BJ (cell line): ENCODE measurements around the gene KRTAP4-3. TPM values are rescaled to one million over a fixed set of nuclear protein-coding genes. Genes with fewer than 3 reads are reported as not detected.

ENCODE experiments used
- CTCF ChIA-PET: fragments of 350-600 bp; formaldehyde crosslinking; extraction: SDS; loops from one replicate; lab custom pipeline; 2021; ENCODE audit warnings: antibody characterized with exemption, inconsistent platforms; lab: Yijun Ruan, JAX
- POLR2A ChIA-PET: fragments of 300-600 bp; sonication (Branson Sonifier 250); formaldehyde crosslinking; extraction: SDS; loops from one replicate; lab custom pipeline; 2021; ENCODE audit warnings: antibody characterized with exemption; lab: Charles Lee
- DNase-seq: peaks from one replicate; pipeline ENCODE4 v3.0.0-alpha.2; 2011; ENCODE audit warnings: low read depth
- H3K27me3 ChIP-seq: 2 replicates; pipeline ENCODE4 v1.6.0; 2011; ENCODE audit warnings: low read length; ENCODE audit not compliant: control insufficient read depth, insufficient read depth
- H3K36me3 ChIP-seq: 2 replicates; pipeline ENCODE4 v1.5.1; 2011; ENCODE audit warnings: low read length; ENCODE audit not compliant: control insufficient read depth, insufficient read depth
- H3K4me3 ChIP-seq: 2 replicates; pipeline ENCODE4 v1.5.1; 2011; ENCODE audit warnings: low read depth, mild to moderate bottlenecking, control low read depth, low read length
- polyA plus RNA-seq: library from polyadenylated mRNA; depleted of rRNA; stranded (reverse); fragments of >200 nt; gene quantifications from 2 replicates; pipeline ENCODE4 v1.2.3, GENCODE V29; 2011
- TF ChIP-seq, protein P1 (sequence below): IDR thresholded peaks from 2 replicates; pipeline ENCODE4 v1.5.1; 2011; ENCODE audit warnings: low read depth, mild to moderate bottlenecking, control low read depth, inconsistent platforms, low read length, moderate library complexity; ENCODE audit not compliant: insufficient read depth

Gene KRTAP4-3
- polyA plus RNA-seq, 1 experiment = not detected

DNA sequence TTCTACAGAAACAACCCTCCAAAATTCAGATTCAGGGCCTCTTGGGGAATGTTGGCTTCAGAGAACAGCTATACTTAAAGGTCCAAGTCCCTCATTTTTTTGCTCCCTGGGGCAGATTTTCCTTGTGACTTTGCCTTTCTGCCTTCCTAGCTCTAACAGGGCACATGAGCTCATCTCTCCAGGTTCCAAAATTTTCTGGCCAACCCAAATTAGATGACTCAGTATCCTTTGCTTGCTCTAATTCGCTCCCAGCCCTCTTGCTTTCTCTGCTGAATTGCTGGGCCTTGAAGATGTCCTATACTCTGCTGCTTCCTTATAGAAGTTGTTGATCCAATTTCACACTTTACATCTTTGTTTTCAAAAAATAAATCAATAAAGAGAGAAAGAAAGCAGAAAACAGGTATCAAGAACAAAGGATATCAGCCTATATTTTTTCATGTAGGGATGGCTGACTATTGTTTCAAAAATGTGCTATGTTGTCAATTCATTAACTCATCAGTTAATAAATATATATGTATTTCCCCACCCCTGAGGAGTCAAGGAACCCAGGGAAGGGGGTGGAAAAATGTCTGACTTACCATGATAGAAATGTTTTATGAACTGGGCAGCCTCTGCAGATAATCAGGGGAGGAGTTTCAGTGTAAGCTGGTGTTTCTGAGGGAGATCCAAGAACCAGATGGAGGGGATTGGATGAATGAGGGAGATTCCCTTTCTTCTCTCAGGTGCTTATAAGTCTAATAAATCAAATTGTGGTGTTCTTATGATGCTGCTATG is 11.0 kb upstream of the KRTAP4-3 start:
- Histone ChIP-seq H3K36me3 (no peaks in the 10 kb centered on the region), H3K27me3 (no peaks in the 10 kb centered on the region), H3K4me3 (no peak overlapping the region)
- CTCF ChIA-PET = no interaction called here
- TF ChIP-seq, protein P1, sequence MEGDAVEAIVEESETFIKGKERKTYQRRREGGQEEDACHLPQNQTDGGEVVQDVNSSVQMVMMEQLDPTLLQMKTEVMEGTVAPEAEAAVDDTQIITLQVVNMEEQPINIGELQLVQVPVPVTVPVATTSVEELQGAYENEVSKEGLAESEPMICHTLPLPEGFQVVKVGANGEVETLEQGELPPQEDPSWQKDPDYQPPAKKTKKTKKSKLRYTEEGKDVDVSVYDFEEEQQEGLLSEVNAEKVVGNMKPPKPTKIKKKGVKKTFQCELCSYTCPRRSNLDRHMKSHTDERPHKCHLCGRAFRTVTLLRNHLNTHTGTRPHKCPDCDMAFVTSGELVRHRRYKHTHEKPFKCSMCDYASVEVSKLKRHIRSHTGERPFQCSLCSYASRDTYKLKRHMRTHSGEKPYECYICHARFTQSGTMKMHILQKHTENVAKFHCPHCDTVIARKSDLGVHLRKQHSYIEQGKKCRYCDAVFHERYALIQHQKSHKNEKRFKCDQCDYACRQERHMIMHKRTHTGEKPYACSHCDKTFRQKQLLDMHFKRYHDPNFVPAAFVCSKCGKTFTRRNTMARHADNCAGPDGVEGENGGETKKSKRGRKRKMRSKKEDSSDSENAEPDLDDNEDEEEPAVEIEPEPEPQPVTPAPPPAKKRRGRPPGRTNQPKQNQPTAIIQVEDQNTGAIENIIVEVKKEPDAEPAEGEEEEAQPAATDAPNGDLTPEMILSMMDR = no peak
- POLR2A ChIA-PET = no interaction called here
- DNase-seq = no peak

DNA sequence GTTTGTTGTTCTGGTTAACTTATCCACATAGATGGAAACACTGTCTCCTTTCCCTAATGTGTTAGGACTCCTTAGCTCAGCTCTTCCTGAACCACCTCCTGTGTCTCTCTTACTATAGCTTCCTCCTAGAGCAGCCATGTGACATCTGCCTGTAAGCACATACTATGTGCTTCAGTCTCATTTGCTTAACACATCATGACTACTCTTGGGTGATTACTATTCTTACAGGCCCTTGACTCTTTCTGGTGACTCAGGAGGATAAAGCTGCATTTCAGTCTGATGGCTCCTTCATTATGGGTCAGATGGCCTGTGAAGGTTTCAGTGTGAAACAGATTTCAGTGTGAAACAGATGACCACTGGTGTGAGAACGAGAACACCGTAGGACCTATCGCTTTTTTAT is 10.3 kb upstream of the KRTAP4-3 start:
- TF ChIP-seq, protein P1 = no peak
- CTCF ChIA-PET = no interaction called here
- Histone ChIP-seq H3K36me3 (no peaks in the 10 kb centered on the region), H3K27me3 (no peaks in the 10 kb centered on the region), H3K4me3 (no peak overlapping the region)
- POLR2A ChIA-PET = no interaction called here
- DNase-seq = no peak

DNA sequence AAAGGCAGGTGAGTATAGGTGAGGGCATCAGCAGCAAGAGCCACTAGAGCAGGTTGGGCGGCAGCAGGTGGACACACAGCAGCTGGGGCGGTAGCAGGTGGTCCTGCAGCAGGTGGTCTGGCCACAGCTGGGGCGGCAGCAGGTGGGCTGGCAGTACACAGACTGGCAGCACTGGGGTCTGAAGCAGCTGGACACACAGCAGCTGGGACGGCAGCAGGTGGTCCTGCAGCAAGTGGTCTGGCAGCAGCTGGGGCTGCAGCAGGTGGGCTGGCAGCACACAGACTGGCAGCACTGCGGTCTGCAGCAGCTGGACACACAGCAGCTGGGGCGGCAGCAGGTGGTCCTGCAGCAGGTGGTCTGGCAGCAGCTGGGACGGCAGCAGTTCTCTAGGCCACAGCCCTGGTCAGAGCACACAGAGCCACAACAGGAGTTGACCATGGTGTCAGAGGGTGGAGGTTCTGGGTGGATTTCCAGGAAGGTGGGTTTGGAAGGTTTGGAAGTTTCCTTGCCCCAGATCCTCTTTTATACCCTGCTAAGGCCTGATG is 9.8 kb upstream of the KRTAP4-3 start, which contains the start of gene KRTAP4-2:
TSS of gene KRTAP4-2 (minus strand) at position 495 of the 545 bp plus-strand sequence. CDS start at position 438, 57 bp downstream.
- no peaks in the 10 kb centered on the region for H3K36me3 ChIP-seq
- H3K4me3 ChIP-seq = no peak within 1 kb of the TSS
- no peak for DNase-seq
- POLR2A ChIA-PET = no interaction called here
- TF ChIP-seq, protein P1 = no peak
- H3K27me3 ChIP-seq = no peaks in the 10 kb centered on the region
- CTCF ChIA-PET = no interaction called here

DNA sequence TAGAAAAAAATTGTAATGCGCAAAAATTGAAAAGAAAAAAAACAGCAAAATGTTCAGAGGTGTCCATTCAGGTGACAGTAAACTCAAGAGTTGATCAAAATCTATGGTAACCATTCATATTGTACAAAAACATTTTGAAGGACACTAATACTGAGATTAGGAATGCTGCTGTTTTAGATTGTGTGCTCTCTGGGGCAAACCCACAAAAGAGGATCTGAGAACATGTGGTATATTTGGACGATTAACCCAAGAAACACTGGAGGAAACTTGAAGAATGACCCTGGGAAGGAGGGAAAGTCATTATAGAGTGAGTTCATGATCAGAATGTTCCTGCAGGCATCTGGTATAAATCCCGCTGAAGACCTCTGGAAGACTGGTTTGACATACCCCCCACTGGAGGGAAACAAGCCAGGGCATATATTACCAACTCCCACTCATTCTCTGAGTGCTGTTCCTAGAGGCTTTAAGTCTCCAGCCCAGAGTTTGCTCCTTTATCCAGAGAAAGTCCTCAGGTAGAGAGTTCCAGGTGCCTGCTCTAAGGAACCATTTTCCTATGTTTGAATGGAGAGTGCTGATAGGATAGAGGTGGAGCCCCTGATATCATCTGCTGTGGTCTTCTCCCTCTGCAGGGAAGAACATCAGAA is 8.8 kb upstream of the KRTAP4-3 start:
- no peak for DNase-seq
- no peaks in the 10 kb centered on the region for H3K36me3 ChIP-seq
- ChIA-PET CTCF (no interaction called here), POLR2A (no interaction called here)
- TF ChIP-seq, protein P1 = no peak
- no peak overlapping the region for H3K4me3 ChIP-seq
- no peaks in the 10 kb centered on the region for H3K27me3 ChIP-seq

DNA sequence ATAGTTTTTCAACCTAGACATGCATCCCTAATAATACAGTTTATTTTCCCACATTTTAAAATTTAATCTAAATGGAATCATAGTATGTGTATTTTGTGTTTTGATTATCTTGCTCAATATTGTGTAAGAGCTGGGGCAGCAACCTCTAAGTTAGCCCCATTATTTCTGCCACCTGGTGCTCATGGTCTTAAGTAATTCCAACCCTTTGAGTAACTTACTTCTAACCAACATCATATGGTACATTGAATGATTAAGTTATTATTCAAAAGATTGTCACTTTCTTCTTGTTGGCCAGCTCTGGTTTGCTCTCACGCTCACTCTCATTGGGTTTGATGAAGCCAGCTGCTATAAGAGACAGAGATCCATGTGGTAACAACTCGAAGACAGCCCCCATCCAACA is 3.9 kb upstream of the KRTAP4-3 start:
- H3K4me3 ChIP-seq = no peak overlapping the region
- H3K36me3 ChIP-seq = no peaks in the 10 kb centered on the region
- no peaks in the 10 kb centered on the region for H3K27me3 ChIP-seq
- ChIA-PET POLR2A (interaction anchor here (0.6 kb wide), 1 partner anchor 124 kb away, joined by 3 read pairs; no protein-coding TSS in a partner anchor), CTCF (interaction anchor here (0.6 to 1.4 kb wide), 2 partner anchors 144 to 377 kb away, joined by 4 read pairs; no protein-coding TSS in a partner anchor)
- no peak for DNase-seq
- TF ChIP-seq, protein P1 = no peak
